Measurements from ENCODE around the gene DPAGT1.
A peak's percentile ranks its signal among the peaks of the same experiment; 100 is the strongest.

Gene DPAGT1

GRCh38 chr11:119100246-119100970 lies 1.2 kb downstream of the DPAGT1 start:
- no peak for DNase-seq (ENCODE audit: low spot score)
- TF ChIP-seq CTCF (IDR thresholded peaks at IDR 0.05; ENCODE audit: extremely low read depth, missing control alignments), result peak; percentile 15

GRCh38 chr11:119099711-119100110 lies 1.9 kb downstream of the DPAGT1 start:
- TF ChIP-seq CTCF (IDR thresholded peaks at IDR 0.05; ENCODE audit: extremely low read depth, missing control alignments), result no peak
- DNase-seq (ENCODE audit: low spot score), result no peak

- DNase-seq (ENCODE audit: low spot score), result peak; percentile 98
- no peak for TF ChIP-seq CTCF (IDR thresholded peaks at IDR 0.05; ENCODE audit: extremely low read depth, missing control alignments)
Measured at GRCh38 chr11:119095066-119095880, 6.4 kb downstream of the DPAGT1 start.

- TF ChIP-seq CTCF (IDR thresholded peaks at IDR 0.05; ENCODE audit: extremely low read depth, missing control alignments), result peak; percentile 84
- peak; percentile 81 for DNase-seq (ENCODE audit: low spot score)
Measured at GRCh38 chr11:119094816-119095065, 6.9 kb downstream of the DPAGT1 start.

GRCh38 chr11:119093942-119094815 lies 7.5 kb downstream of the DPAGT1 start:
- no peak for TF ChIP-seq CTCF (IDR thresholded peaks at IDR 0.05; ENCODE audit: extremely low read depth, missing control alignments)
- DNase-seq (ENCODE audit: low spot score), result peak; percentile 20

GRCh38 chr11:119092880-119093842 lies 8.5 kb downstream of the DPAGT1 start:
- no peak for TF ChIP-seq CTCF (IDR thresholded peaks at IDR 0.05; ENCODE audit: extremely low read depth, missing control alignments)
- DNase-seq (ENCODE audit: low spot score), result no peak
